Aorta (tissue), 5 donors: ENCODE data around the gene RND3. TPM values are rescaled to one million over a fixed set of nuclear protein-coding genes. Genes with fewer than 3 reads are reported as not detected.

Experiments
- ATAC-seq: fragments of 200-7000 bp; cut with Tn5 transposase; one replicate; pipeline ENCODE4 v1.9.1; 2022; ENCODE audit warnings: moderate library complexity; ENCODE audit not compliant: low FRiP score
- DNase-seq, 2 donors: peaks; one replicate each; pipeline ENCODE4 v3.0.0-alpha.2; 2020
- H3K27ac ChIP-seq, 2 donors: one replicate each; pipeline ENCODE4 v1.5.1; 2013; ENCODE audit warnings: low read length in 2 of 2, mild to moderate bottlenecking in 2 of 2, moderate library complexity in 2 of 2, control low read depth in 1 of 2, inconsistent platforms in 1 of 2, low read depth in 1 of 2
- H3K27me3 ChIP-seq, 2 donors: one replicate each; pipeline ENCODE4 v1.6.1; 2013; ENCODE audit warnings: control low read depth in 1 of 2, low read length in 1 of 2, mild to moderate bottlenecking in 1 of 2, moderate library complexity in 1 of 2; ENCODE audit not compliant: insufficient read depth in 2 of 2, control insufficient read depth in 1 of 2
- H3K36me3 ChIP-seq, 2 donors: one replicate each; pipeline ENCODE4 v1.6.1; 2013; ENCODE audit warnings: control low read depth in 1 of 2, low read length in 1 of 2, mild to moderate bottlenecking in 1 of 2; ENCODE audit not compliant: insufficient read depth in 2 of 2, control insufficient read depth in 1 of 2
- H3K4me1 ChIP-seq, 2 donors: one replicate each; pipeline ENCODE4 v1.6.1; 2013; ENCODE audit warnings: low read length in 2 of 2, control low read depth in 1 of 2, mild to moderate bottlenecking in 1 of 2, moderate library complexity in 1 of 2; ENCODE audit not compliant: insufficient read depth in 2 of 2, control insufficient read depth in 1 of 2
- H3K4me3 ChIP-seq, 2 donors: one replicate each; pipeline ENCODE4 v1.5.1; 2013; ENCODE audit warnings: low read length in 2 of 2, control low read depth in 1 of 2, mild to moderate bottlenecking in 1 of 2
- H3K9me3 ChIP-seq: one replicate; pipeline ENCODE4 v1.6.1; 2013; ENCODE audit warnings: mild to moderate bottlenecking, low read length; ENCODE audit not compliant: control insufficient read depth
- WGBS, 2 donors: extraction: QIAGEN DNeasy Blood & Tissue Kit; methylation state at CpG; one replicate each; pipeline ENCODE4 v1.1.7; 2013; 5-methylcytosine and 5-hydroxymethylcytosine counted together
- intact Hi-C, 2 donors: fragments of 100-400 bp; cut with DNase I; formaldehyde crosslinking; loops; one replicate each; pipeline versions ENCODE4 v1.14.2 to v1.15.0; 2022
- long read RNA-seq, 2 donors: library from polyadenylated mRNA; unstranded; transcript quantifications; one replicate each; pipeline ENCODE4 v2.0.0, GENCODE V29; 2020 to 2021
- polyA plus RNA-seq, 2 donors: library from polyadenylated mRNA; stranded (reverse); fragments of 200-250 nt; gene quantifications; one replicate each; pipeline ENCODE4 v1.2.3, GENCODE V29; 2013
- total RNA-seq, 2 donors: library from RNA; stranded (reverse); fragmentation: NEBNext Ultra II Directional; extraction: Animal tissue kit (Norgen Biotek cat#: 25700); gene quantifications; one replicate each; pipeline ENCODE4 v1.2.1, GENCODE V29; 2021
- donor health status: healthy with polysubstance abuse.
- donor health status: Bipolar disorder and iron deficiency.
- donor health status: DM: no; HTN: no; CAD: no.
- donor health status: DM: no; HTN: no; CAD: no.
- donor health status: DM: yes; HTN: yes; CAD: no.

Gene RND3
- total RNA-seq (10 to 100 TPM; 24.9 to 67.0 TPM), polyA plus RNA-seq (10 to 100 TPM; 16.8 to 17.4 TPM)
- long read RNA-seq, donor 1, transcript RND3-201 (6 exons, 2,711 nt) = major isoform, 28 of 45 reads
- long read RNA-seq, donor 1, partial matches to known transcripts = 0 of 45 reads
- long read RNA-seq, donor 1, other reads (novel, unspliced or antisense) = 10 of 45 reads
- long read RNA-seq, donor 2, partial matches to known transcripts = 0 of 10 reads
- long read RNA-seq, donor 2, other reads (novel, unspliced or antisense) = 0 of 10 reads

GRCh38 chr2:150487537-150488429 is at the start of gene RND3:
TSS of gene RND3 (minus strand) at chr2:150487667. CDS start at chr2:150487417, 250 bp downstream.
- H3K4me1 ChIP-seq = peaks cover 0 to 4% of the 10 kb centered on the region in 2 donors
- DNase-seq (peak; percentile 97 to 98), ATAC-seq (peak; percentile 90)
- peak within 1 kb of the TSS; percentile 45 to 79 for H3K4me3 ChIP-seq
- H3K9me3 ChIP-seq = no peaks in the 10 kb centered on the region
- intact Hi-C loops = loop anchor here (2.0 to 10.0 kb wide), 10 partner anchors 65 to 891 kb away; no protein-coding TSS in a partner anchor
- no peaks in the 10 kb centered on the region for H3K36me3 ChIP-seq
- H3K27ac ChIP-seq = peak within 1 kb of the TSS; percentile 64 to 89
- 12 to 15% methylated on average over 24 of the region's 24 CpGs for WGBS, 2 donors
- H3K27me3 ChIP-seq = no peaks in the 10 kb centered on the region

GRCh38 chr2:150535176-150535575 is 47.7 kb upstream of the RND3 start:
- no peaks in the 10 kb centered on the region for H3K9me3 ChIP-seq
- no peaks in the 10 kb centered on the region for H3K4me1 ChIP-seq
- intact Hi-C loops = no loop called here
- DNase-seq (no peak), ATAC-seq (no peak)
- 87 to 95% methylated on average over 1 of the region's 1 CpG for WGBS, 2 donors
- no peaks in the 10 kb centered on the region for H3K27me3 ChIP-seq
- H3K36me3 ChIP-seq = no peaks in the 10 kb centered on the region
- H3K4me3 ChIP-seq = no peak overlapping the region
- no peak overlapping the region for H3K27ac ChIP-seq

DNA sequence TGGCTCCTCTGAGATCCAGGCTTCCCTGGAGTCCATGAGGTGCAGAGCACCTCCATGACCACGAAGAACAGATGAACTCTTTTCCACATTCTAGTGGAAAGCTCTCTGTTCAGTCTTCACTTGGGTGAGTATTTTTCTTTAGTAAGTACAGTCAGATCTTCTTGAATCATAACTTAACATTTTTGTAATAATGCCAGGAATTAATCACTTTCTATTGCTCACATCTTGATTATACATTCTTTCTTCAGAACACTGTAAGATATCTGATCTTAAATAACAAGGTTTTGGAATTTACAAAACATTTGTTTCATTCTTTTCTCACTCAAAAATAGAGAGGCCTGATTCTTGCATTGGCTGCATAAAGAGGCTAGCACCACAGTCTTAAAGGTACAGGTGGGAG is 45.4 kb upstream of the RND3 start:
- H3K27me3 ChIP-seq = no peaks in the 10 kb centered on the region
- no peak overlapping the region for H3K27ac ChIP-seq
- intact Hi-C loops = no loop called here
- H3K4me1 ChIP-seq = peaks cover 0 to 4% of the 10 kb centered on the region in 2 donors
- ATAC-seq (no peak), DNase-seq (no peak)
- 70 to 75% methylated on average over 1 of the region's 1 CpG for WGBS, 2 donors
- H3K9me3 ChIP-seq = no peaks in the 10 kb centered on the region
- H3K4me3 ChIP-seq = no peak overlapping the region
- no peaks in the 10 kb centered on the region for H3K36me3 ChIP-seq

- no peak for ATAC-seq
- no peak overlapping the region for H3K4me3 ChIP-seq
- no peak for DNase-seq
- intact Hi-C loops = no loop called here
- no peaks in the 10 kb centered on the region for H3K27me3 ChIP-seq
- H3K36me3 ChIP-seq = no peaks in the 10 kb centered on the region
- peaks cover 0 to 4% of the 10 kb centered on the region in 2 donors for H3K4me1 ChIP-seq
- 82 to 90% methylated on average over 5 of the region's 5 CpGs for WGBS, 2 donors
- no peaks in the 10 kb centered on the region for H3K9me3 ChIP-seq
- H3K27ac ChIP-seq = no peak overlapping the region
These were observed 44.6 kb upstream of the RND3 start for GRCh38 chr2:150532020-150532419.

GRCh38 chr2:150531591-150531990 is 44.1 kb upstream of the RND3 start:
- Histone ChIP-seq H3K27ac (no peak overlapping the region), H3K36me3 (no peaks in the 10 kb centered on the region), H3K9me3 (no peaks in the 10 kb centered on the region), H3K27me3 (no peaks in the 10 kb centered on the region), H3K4me1 (peaks cover 0 to 4% of the 10 kb centered on the region in 2 donors), H3K4me3 (no peak overlapping the region)
- ATAC-seq (no peak), DNase-seq (no peak)
- intact Hi-C loops = no loop called here
- WGBS, 2 donors = 77 to 80% methylated on average over 2 of the region's 2 CpGs

- ATAC-seq = no peak
- Histone ChIP-seq H3K9me3 (no peaks in the 10 kb centered on the region), H3K27me3 (no peaks in the 10 kb centered on the region), H3K36me3 (no peaks in the 10 kb centered on the region), H3K4me1 (peaks cover 0 to 4% of the 10 kb centered on the region in 2 donors), H3K27ac (no peak overlapping the region), H3K4me3 (no peak overlapping the region)
- DNase-seq = no peak
- WGBS, 2 donors = 93 to 95% methylated on average over 1 of the region's 1 CpG
- intact Hi-C loops = no loop called here
These were observed 42.7 kb upstream of the RND3 start for GRCh38 chr2:150530168-150530567.

DNA sequence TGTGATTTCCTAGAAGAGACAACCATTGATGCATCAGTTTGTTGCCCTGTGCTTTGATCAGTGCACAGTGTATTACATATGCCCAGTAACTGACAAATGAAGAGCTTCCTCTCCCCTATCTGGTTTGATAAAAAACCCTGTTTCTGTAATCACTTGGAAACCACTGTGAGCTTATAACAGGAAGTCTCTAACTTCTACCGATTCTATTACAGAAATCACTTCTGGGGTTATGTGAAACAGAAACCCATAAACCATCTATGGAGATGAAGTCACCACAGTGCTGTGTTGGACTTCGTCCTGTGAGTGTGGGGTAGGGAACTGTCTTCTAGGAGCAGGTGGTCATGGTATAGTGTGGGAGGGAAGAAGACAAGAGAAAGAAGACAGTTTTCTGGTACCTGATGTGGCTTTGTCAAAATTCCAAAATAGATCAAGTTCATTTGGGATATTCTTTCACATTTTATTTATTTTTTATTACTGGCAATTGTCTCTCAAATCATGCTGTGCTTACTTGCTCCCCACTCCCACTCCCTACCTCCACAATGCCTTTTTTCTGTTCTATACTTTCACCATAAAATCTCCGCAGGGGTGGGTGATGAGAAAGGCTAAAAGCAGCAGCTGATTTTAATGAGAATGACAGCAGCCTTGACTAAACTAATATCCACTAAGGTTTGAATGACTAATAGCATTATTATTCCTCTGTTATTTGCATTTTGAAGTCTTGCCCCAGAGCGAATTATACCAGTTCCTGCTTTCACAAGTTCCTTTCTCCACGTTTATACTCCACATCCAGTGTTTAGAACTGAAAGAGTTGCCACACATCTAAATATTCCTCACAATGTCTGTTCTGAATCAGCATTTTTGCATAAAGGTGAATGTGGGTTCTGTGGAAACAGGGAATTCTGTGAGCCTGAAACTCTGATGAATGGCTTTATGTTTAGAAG is 41.7 kb upstream of the RND3 start:
- H3K9me3 ChIP-seq = no peaks in the 10 kb centered on the region
- intact Hi-C loops = no loop called here
- H3K4me1 ChIP-seq = peaks cover 0 to 4% of the 10 kb centered on the region in 2 donors
- ATAC-seq (no peak), DNase-seq (no peak)
- WGBS, 2 donors = 56 to 59% methylated on average over 5 of the region's 5 CpGs
- H3K4me3 ChIP-seq = no peak overlapping the region
- no peaks in the 10 kb centered on the region for H3K27me3 ChIP-seq
- no peak overlapping the region for H3K27ac ChIP-seq
- H3K36me3 ChIP-seq = no peaks in the 10 kb centered on the region

DNA sequence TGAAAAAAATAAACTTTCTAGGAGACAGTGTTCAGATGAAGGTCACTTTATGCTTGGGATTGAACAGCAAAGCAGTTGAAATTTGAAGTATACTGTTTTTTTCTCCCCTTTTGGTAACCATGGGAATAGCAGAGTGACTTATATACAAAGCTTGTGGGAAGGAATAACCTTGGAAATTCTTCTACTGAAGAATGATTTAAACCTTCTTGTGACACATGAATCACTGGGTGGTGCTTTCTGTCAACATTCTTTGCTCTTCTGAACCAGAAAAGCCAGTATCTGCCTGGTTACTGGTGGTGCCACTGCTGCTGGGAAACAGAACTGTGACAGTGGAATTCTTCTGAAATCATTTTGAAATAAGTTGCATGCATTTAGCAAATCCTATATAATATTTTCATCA is 39.4 kb upstream of the RND3 start:
- intact Hi-C loops = no loop called here
- DNase-seq (no peak), ATAC-seq (no peak)

More for the DNA sequence above, 39.4 kb upstream of the RND3 start:
- H3K36me3 ChIP-seq = no peaks in the 10 kb centered on the region
- no peaks in the 10 kb centered on the region for H3K27me3 ChIP-seq
- no peak overlapping the region for H3K27ac ChIP-seq
- no peak overlapping the region for H3K4me3 ChIP-seq
- no peaks in the 10 kb centered on the region for H3K9me3 ChIP-seq
- peaks cover 0 to 4% of the 10 kb centered on the region in 2 donors for H3K4me1 ChIP-seq
